Duodenal mucosa (tissue), 2 donors: ENCODE measurements around the gene CYBC1.

Source experiments
- H3K27ac ChIP-seq: one replicate; pipeline ENCODE4 v1.7.0; 2013; ENCODE audit warnings: low read depth, low read length
- H3K27me3 ChIP-seq, 2 donors: one replicate each; pipeline ENCODE4 v1.7.0; 2013; ENCODE audit warnings: low read length in 2 of 2, control low read depth in 1 of 2; ENCODE audit not compliant: insufficient read depth in 2 of 2, control insufficient read depth in 1 of 2
- H3K36me3 ChIP-seq, 2 donors: one replicate each; pipeline ENCODE4 v1.7.0; 2013; ENCODE audit warnings: low read length in 2 of 2, control low read depth in 1 of 2; ENCODE audit not compliant: insufficient read depth in 2 of 2, control insufficient read depth in 1 of 2
- H3K4me1 ChIP-seq, 2 donors: one replicate each; pipeline ENCODE4 v1.7.0; 2013; ENCODE audit warnings: low read length in 2 of 2, control low read depth in 1 of 2; ENCODE audit not compliant: insufficient read depth in 2 of 2, control insufficient read depth in 1 of 2
- H3K4me3 ChIP-seq, 2 donors: one replicate each; pipeline ENCODE4 v1.7.0; 2013; ENCODE audit warnings: low read length in 2 of 2, low read depth in 1 of 2
- H3K9ac ChIP-seq, 2 donors: one replicate each; pipeline ENCODE4 v1.7.0; 2013; ENCODE audit warnings: low read length in 2 of 2, low read depth in 1 of 2
- H3K9me3 ChIP-seq, 2 donors: one replicate each; pipeline ENCODE4 v1.7.0; 2013; ENCODE audit warnings: low read length in 2 of 2, control low read depth in 1 of 2; ENCODE audit not compliant: control insufficient read depth in 1 of 2

Gene CYBC1

GRCh38 chr17:82441691-82442487, 8.7 kb downstream of the CYBC1 start:
- Histone ChIP-seq H3K4me3 (no peak overlapping the region), H3K27ac (no peak overlapping the region), H3K27me3 (no peaks in the 10 kb centered on the region), H3K36me3 (peaks cover 14 to 44% of the 10 kb centered on the region in 2 donors), H3K9me3 (no peaks in the 10 kb centered on the region), H3K4me1 (no peaks in the 10 kb centered on the region), H3K9ac (no peak overlapping the region)

GRCh38 chr17:82440991-82441627, 9.4 kb downstream of the CYBC1 start:
- Histone ChIP-seq H3K4me3 (no peak overlapping the region), H3K27ac (no peak overlapping the region)

GRCh38 chr17:82440469-82440981, 10.0 kb downstream of the CYBC1 start:
- Histone ChIP-seq H3K4me3 (no peak overlapping the region), H3K36me3 (peaks cover 14 to 57% of the 10 kb centered on the region in 2 donors), H3K4me1 (no peaks in the 10 kb centered on the region), H3K9me3 (no peaks in the 10 kb centered on the region), H3K27ac (no peak overlapping the region), H3K9ac (no peak overlapping the region), H3K27me3 (no peaks in the 10 kb centered on the region)

More at GRCh38 chr17:82440991-82441627, 9.4 kb downstream of the CYBC1 start:
- Histone ChIP-seq H3K9me3 (no peaks in the 10 kb centered on the region), H3K27me3 (no peaks in the 10 kb centered on the region), H3K36me3 (peaks cover 14 to 52% of the 10 kb centered on the region in 2 donors), H3K4me1 (no peaks in the 10 kb centered on the region), H3K9ac (no peak overlapping the region)

- Histone ChIP-seq H3K9me3 (no peaks in the 10 kb centered on the region), H3K27me3 (no peaks in the 10 kb centered on the region), H3K4me1 (no peaks in the 10 kb centered on the region), H3K9ac (no peak overlapping the region), H3K4me3 (no peak overlapping the region), H3K36me3 (peaks cover 14 to 55% of the 10 kb centered on the region in 2 donors), H3K27ac (no peak overlapping the region)
These were observed 10.7 kb downstream of the CYBC1 start for GRCh38 chr17:82439829-82440365.

GRCh38 chr17:82439194-82439828, 11.2 kb downstream of the CYBC1 start:
- Histone ChIP-seq H3K9ac (no peak overlapping the region), H3K27me3 (no peaks in the 10 kb centered on the region), H3K4me3 (no peak overlapping the region), H3K36me3 (peaks cover 11 to 49% of the 10 kb centered on the region in 2 donors), H3K27ac (no peak overlapping the region), H3K9me3 (no peaks in the 10 kb centered on the region), H3K4me1 (no peaks in the 10 kb centered on the region)

- Histone ChIP-seq H3K36me3 (peaks cover 7 to 42% of the 10 kb centered on the region in 2 donors), H3K27me3 (no peaks in the 10 kb centered on the region), H3K4me1 (no peaks in the 10 kb centered on the region), H3K27ac (no peak overlapping the region), H3K4me3 (no peak overlapping the region), H3K9me3 (no peaks in the 10 kb centered on the region), H3K9ac (no peak overlapping the region)
These were observed 12.0 kb downstream of the CYBC1 start for GRCh38 chr17:82438401-82439193.

- Histone ChIP-seq H3K9me3 (no peaks in the 10 kb centered on the region), H3K4me3 (no peak overlapping the region), H3K9ac (no peak overlapping the region), H3K4me1 (no peaks in the 10 kb centered on the region), H3K36me3 (peaks cover under 1 to 29% of the 10 kb centered on the region in 2 donors), H3K27me3 (no peaks in the 10 kb centered on the region), H3K27ac (no peak overlapping the region)
These were observed 13.3 kb downstream of the CYBC1 start for GRCh38 chr17:82437325-82437668.

GRCh38 chr17:82436601-82437324, 13.8 kb downstream of the CYBC1 start:
- H3K4me1 ChIP-seq: no peaks in the 10 kb centered on the region
- H3K27me3 ChIP-seq: no peaks in the 10 kb centered on the region
- no peaks in the 10 kb centered on the region for H3K9me3 ChIP-seq
- peaks cover 0 to 25% of the 10 kb centered on the region in 2 donors for H3K36me3 ChIP-seq
- no peak overlapping the region for H3K4me3 ChIP-seq
- no peak overlapping the region for H3K27ac ChIP-seq
- no peak overlapping the region for H3K9ac ChIP-seq
